Testis (tissue), 2 donors: Measurements from ENCODE around the gene HAPSTR1.

Experiments used
- CTCF ChIP-seq, 3 experiments: fragments of 450-650 bp in 2 of 3; fragments of 200-600 bp in 1 of 3; sonication (generic) in 1 of 3; IDR thresholded peaks; one replicate each; pipeline ENCODE4 v1.5.1; 2016 to 2019; ENCODE audit warnings: antibody characterized with exemption in 3 of 3, mild to moderate bottlenecking in 2 of 3, moderate library complexity in 1 of 3
- POLR2A ChIP-seq: fragments of 450-650 bp; IDR thresholded peaks from one replicate; pipeline ENCODE4 v1.6.1; 2017; ENCODE audit warnings: antibody characterized with exemption, mild to moderate bottlenecking, moderate library complexity

- TF ChIP-seq CTCF (IDR thresholded peaks at IDR 0.05) (no peak), POLR2A (no peak)
Observed at GRCh38 chr16:9112844-9113186, 21.4 kb downstream of the HAPSTR1 start.
